NCI-H226 (cell line): ENCODE data around the gene PXMP2.
"Not testable (repeated sequence)": the region's sequence is repeated elsewhere in the genome, so short reads cannot be mapped to it uniquely, and the experiment has no call there.

Experiments used
- DNase-seq: peaks from one replicate; pipeline ENCODE4 v3.0.0-alpha.2; 2015

The PXMP2 gene

GRCh38 chr12:132660996-132661395 is 26.4 kb upstream of the PXMP2 start:
- no peak for DNase-seq

- DNase-seq, result no peak
Measured at GRCh38 chr12:132661972-132662371, 25.4 kb upstream of the PXMP2 start.

GRCh38 chr12:132662901-132663755 is 24.3 kb upstream of the PXMP2 start:
- no peak for DNase-seq

GRCh38 chr12:132664206-132665148 is 22.9 kb upstream of the PXMP2 start:
- no peak for DNase-seq

- no peak for DNase-seq
Measured at GRCh38 chr12:132665149-132665491, 22.3 kb upstream of the PXMP2 start.

GRCh38 chr12:132665794-132666193 is 21.6 kb upstream of the PXMP2 start:
- DNase-seq, result no peak

GRCh38 chr12:132668191-132669088 is 18.9 kb upstream of the PXMP2 start:
- no peak for DNase-seq

GRCh38 chr12:132669166-132669879 is 18.1 kb upstream of the PXMP2 start:
- DNase-seq, result no peak

GRCh38 chr12:132672116-132672515 is 15.3 kb upstream of the PXMP2 start:
- no peak for DNase-seq

GRCh38 chr12:132672678-132673077 is 14.7 kb upstream of the PXMP2 start:
- no peak for DNase-seq

GRCh38 chr12:132673288-132674179 is 13.9 kb upstream of the PXMP2 start:
- DNase-seq, result no peak

- no peak for DNase-seq
Measured at GRCh38 chr12:132674561-132674960, 12.8 kb upstream of the PXMP2 start.

GRCh38 chr12:132675757-132676432 is 11.5 kb upstream of the PXMP2 start:
- DNase-seq, result no peak

GRCh38 chr12:132677492-132677891 is 9.9 kb upstream of the PXMP2 start:
- DNase-seq, result no peak

GRCh38 chr12:132685400-132685799 is 2.0 kb upstream of the PXMP2 start:
- no peak for DNase-seq

- no peak for DNase-seq
Measured at GRCh38 chr12:132686825-132687210, 569 bp upstream of the PXMP2 start.

- DNase-seq, result no peak
Measured at GRCh38 chr12:132689227-132689626, 1.8 kb downstream of the PXMP2 start.

- no peak for DNase-seq
Measured at GRCh38 chr12:132690112-132690511, 2.7 kb downstream of the PXMP2 start.

GRCh38 chr12:132692030-132692429 is 4.6 kb downstream of the PXMP2 start:
- not testable (repeated sequence) for DNase-seq

- DNase-seq, result not testable (repeated sequence)
Measured at GRCh38 chr12:132694888-132695287, 7.5 kb downstream of the PXMP2 start.
